IMR-90 (cell line): Measurements from ENCODE around the gene KAT6B. TPM values are rescaled to one million over a fixed set of nuclear protein-coding genes. Genes with fewer than 3 reads are reported as not detected.
A peak's percentile ranks its signal among the peaks of the same experiment; 100 is the strongest.

Source experiments
- ATAC-seq: fragments of 200-7000 bp; cut with Tn5 transposase; 2 replicates; pipeline ENCODE4 v1.9.1; 2020; ENCODE audit warnings: low read depth, mild to moderate bottlenecking, moderate library complexity
- BruUV-seq: library from RNA; stranded (reverse); fragments of 400-500 nt; replicated peaks from 2 replicates; lab custom pipeline; 2021; lab: Mats Ljungman, UMichigan
- CTCF ChIA-PET: fragments of 300-600 bp; formaldehyde crosslinking; extraction: SDS; loops from one replicate; lab custom pipeline; 2021; ENCODE audit warnings: antibody characterized with exemption; lab: Yijun Ruan, JAX
- POLR2A ChIA-PET: fragments of 300-600 bp; sonication (Branson Sonifier 250); formaldehyde crosslinking; loops from one replicate; lab custom pipeline; 2022; ENCODE audit warnings: antibody characterized with exemption; ENCODE audit not compliant: unreplicated experiment; lab: Charles Lee
- DNase-seq: peaks from one replicate; pipeline ENCODE4 v3.0.0; 2013
- H2AFZ ChIP-seq: replicated peaks from 2 replicates; pipeline ENCODE3; 2013; ENCODE audit warnings: low read length, mild to moderate bottlenecking; ENCODE audit not compliant: poor library complexity
- H2AK5ac ChIP-seq: 2 replicates; pipeline ENCODE4 v1.6.1; 2013; ENCODE audit warnings: low read depth, low read length, inconsistent platforms
- H2AK9ac ChIP-seq: replicated peaks from 2 replicates; pipeline ENCODE3; 2013; ENCODE audit warnings: mild to moderate bottlenecking, low read depth, low read length, moderate library complexity; ENCODE audit not compliant: poor library complexity
- H2BK120ac ChIP-seq: 2 replicates; pipeline ENCODE4 v1.6.1; 2013; ENCODE audit warnings: low read depth, low read length, inconsistent platforms
- H2BK15ac ChIP-seq: 3 replicates; pipeline ENCODE4 v1.6.1; 2013; ENCODE audit warnings: low read depth, low read length, inconsistent platforms
- H2BK20ac ChIP-seq: 2 replicates; pipeline ENCODE4 v1.6.1; 2013; ENCODE audit warnings: low read depth, mild to moderate bottlenecking, inconsistent platforms, low read length, moderate library complexity
- H2BK5ac ChIP-seq: 2 replicates; pipeline ENCODE4 v1.6.1; 2013; ENCODE audit warnings: mild to moderate bottlenecking, low read depth, low read length, inconsistent platforms; ENCODE audit not compliant: poor library complexity, severe bottlenecking
- H3K14ac ChIP-seq: replicated peaks from 2 replicates; pipeline ENCODE4 v1.6.1; 2013; ENCODE audit warnings: low read depth, low read length, inconsistent platforms
- H3K18ac ChIP-seq: 2 replicates; pipeline ENCODE4 v1.6.1; 2013; ENCODE audit warnings: low read depth, low read length, control low read depth
- H3K23ac ChIP-seq: 2 replicates; pipeline ENCODE4 v1.6.1; 2013; ENCODE audit warnings: low read depth, low read length, inconsistent platforms
- H3K27ac ChIP-seq: 2 replicates; pipeline ENCODE4 v1.5.1; 2013; ENCODE audit warnings: mild to moderate bottlenecking, control low read depth, low read length; ENCODE audit not compliant: insufficient read depth
- H3K27me3 ChIP-seq: 2 replicates; pipeline ENCODE4 v1.6.1; 2013; ENCODE audit warnings: low read length; ENCODE audit not compliant: control insufficient read depth, insufficient read depth
- H3K36me3 ChIP-seq: 2 replicates; pipeline ENCODE4 v1.6.1; 2013; ENCODE audit warnings: low read length, mixed read lengths; ENCODE audit not compliant: control insufficient read depth, insufficient read depth
- H3K4ac ChIP-seq: 2 replicates; pipeline ENCODE4 v1.6.1; 2013; ENCODE audit warnings: low read depth, low read length, inconsistent platforms
- H3K4me1 ChIP-seq: 2 replicates; pipeline ENCODE4 v1.6.1; 2013; ENCODE audit warnings: low read length, mixed read lengths; ENCODE audit not compliant: control insufficient read depth, insufficient read depth
- H3K4me2 ChIP-seq: 2 replicates; pipeline ENCODE4 v1.6.1; 2013; ENCODE audit warnings: low read depth, mild to moderate bottlenecking, control low read depth, low read length, moderate library complexity
- H3K4me3 ChIP-seq: 2 replicates; pipeline ENCODE4 v1.5.1; 2013; ENCODE audit warnings: low read depth, mild to moderate bottlenecking, control low read depth, low read length, moderate library complexity; ENCODE audit not compliant: insufficient read depth
- H3K56ac ChIP-seq: 2 replicates; pipeline ENCODE4 v1.6.1; 2013; ENCODE audit warnings: low read length, inconsistent platforms; ENCODE audit not compliant: insufficient read depth; ENCODE audit errors: extremely low read depth
- H3K79me1 ChIP-seq, 2 experiments: 2 replicates each; pipeline ENCODE4 v1.6.1; 2013; ENCODE audit warnings: low read length in 2 of 2, inconsistent platforms in 1 of 2, low read depth in 1 of 2
- H3K9ac ChIP-seq: 2 replicates; pipeline ENCODE4 v1.6.1; 2013; ENCODE audit warnings: low read depth, low read length, control low read depth
- H3K9me1 ChIP-seq: 2 replicates; pipeline ENCODE4 v1.6.1; 2013; ENCODE audit warnings: low read length, inconsistent platforms; ENCODE audit not compliant: insufficient read depth
- H3K9me3 ChIP-seq: 2 replicates; pipeline ENCODE4 v1.6.1; 2013; ENCODE audit warnings: low read length; ENCODE audit not compliant: control insufficient read depth, insufficient read depth
- H4K20me1 ChIP-seq: 2 replicates; pipeline ENCODE4 v1.6.1; 2013; ENCODE audit warnings: low read length, inconsistent platforms; ENCODE audit not compliant: insufficient read depth
- H4K5ac ChIP-seq: 2 replicates; pipeline ENCODE4 v1.6.1; 2013; ENCODE audit warnings: mild to moderate bottlenecking, low read depth, low read length, control low read depth
- H4K8ac ChIP-seq, 2 experiments: 2 replicates each; pipeline ENCODE4 v1.6.1; 2013; ENCODE audit warnings: low read depth in 2 of 2, low read length in 2 of 2, control low read depth in 1 of 2, inconsistent platforms in 1 of 2
- H4K91ac ChIP-seq: 2 replicates; pipeline ENCODE4 v1.6.1; 2013; ENCODE audit warnings: low read depth, low read length, inconsistent platforms; ENCODE audit not compliant: insufficient read depth
- CEBPB ChIP-seq: IDR thresholded peaks from 2 replicates; pipeline ENCODE4 v1.6.1; 2012; ENCODE audit warnings: low read depth, low read length, improper control_type of control experiment
- SMC3 ChIP-seq: fragments of 150-350 bp; IDR thresholded peaks from 2 replicates; pipeline ENCODE4 v1.6.1; 2016; ENCODE audit warnings: low read depth, mild to moderate bottlenecking, antibody characterized with exemption, low read length, moderate library complexity
- WGBS, 2 experiments: methylation state at CpG; one replicate each; pipeline versions ENCODE4 v1.1.5 to v1.1.7; 2013; ENCODE audit warnings: missing lambda C conversion rate in 2 of 2; ENCODE audit not compliant: insufficient read length in 1 of 2; ENCODE audit errors: extremely low coverage in 2 of 2; 5-methylcytosine and 5-hydroxymethylcytosine counted together
- dilution Hi-C: fragments of 300-500 bp; cut with HindIII; formaldehyde crosslinking; loops from one replicate; pipeline ENCODE4 v1.14.3; 2018; ENCODE audit warnings: low sequenced_read_pairs; ENCODE audit not compliant: unreplicated experiment
- in situ Hi-C: fragments of 300-500 bp; cut with MboI; formaldehyde crosslinking; loops from 3 replicates; pipeline ENCODE4 v1.14.3; 2019; ENCODE audit warnings: low sequenced_read_pairs, inconsistent platforms, mixed read lengths
- intact Hi-C: fragments of 100-400 bp; cut with micrococcal nuclease; formaldehyde crosslinking; loops from 2 replicates; pipeline ENCODE4 v1.10.0; 2022
- polyA plus RNA-seq, 3 experiments: library from polyadenylated mRNA; depleted of rRNA; stranded (reverse); fragments of >200 nt; gene quantifications; 2 replicates each; pipeline ENCODE4 v1.2.3, GENCODE V29; 2012; ENCODE audit warnings: low replicate concordance in 1 of 3
- total RNA-seq: library from RNA; depleted of rRNA; stranded (reverse); fragments of >200 nt; gene quantifications from 2 replicates; pipeline ENCODE4 v1.2.3, GENCODE V29; 2012

The KAT6B gene
- total and polyA plus RNA-seq, 2 of the 4 experiments (the other 2 are of a cell fraction) = 8.8 to 28.1 TPM

GRCh38 chr10:75066271-75066670, 239.9 kb downstream of the KAT6B start:
- in situ Hi-C loops (no loop called here), dilution Hi-C loops (no loop called here), intact Hi-C loops (no loop called here)
- H2AFZ ChIP-seq = peak overlapping the region; percentile 10
- no peak for ATAC-seq
- no peak overlapping the region for H4K91ac ChIP-seq
- H3K14ac ChIP-seq = no peak overlapping the region
- no peak overlapping the region for H2AK5ac ChIP-seq
- no peaks in the 10 kb centered on the region for H4K20me1 ChIP-seq
- no peak overlapping the region for H2AK9ac ChIP-seq
- no peak overlapping the region for H3K27ac ChIP-seq
- no peaks in the 10 kb centered on the region for H3K36me3 ChIP-seq
- no peak overlapping the region for H2BK120ac ChIP-seq
- DNase-seq = no peak
- H3K18ac ChIP-seq = no peak overlapping the region
- H3K9ac ChIP-seq = no peak overlapping the region
- ChIA-PET POLR2A (no interaction called here), CTCF (no interaction called here)
- H2BK20ac ChIP-seq = no peak overlapping the region
- no peak overlapping the region for H3K23ac ChIP-seq
- H3K4me3 ChIP-seq = no peak overlapping the region
- WGBS, 2 experiments = no CpG with 5 or more reads among the region's 5 CpGs
- H2BK5ac ChIP-seq = no peak overlapping the region
- no TSS peak for BruUV-seq
- H3K4ac ChIP-seq = no peak overlapping the region
- no peaks in the 10 kb centered on the region for H3K9me3 ChIP-seq
- no peak overlapping the region for H3K4me2 ChIP-seq
- H4K5ac ChIP-seq = no peak overlapping the region
- H3K56ac ChIP-seq = no peak overlapping the region
- TF ChIP-seq CEBPB (no peak), SMC3 (no peak)
- no peak overlapping the region for H4K8ac ChIP-seq
- no peaks in the 10 kb centered on the region for H3K79me1 ChIP-seq
- no peak overlapping the region for H2BK15ac ChIP-seq
- peaks cover 3% of the 10 kb centered on the region for H3K4me1 ChIP-seq
- H3K9me1 ChIP-seq = no peaks in the 10 kb centered on the region; the same call in 1 of the 2 replicates
- no peaks in the 10 kb centered on the region for H3K27me3 ChIP-seq
